Natural killer cell (primary cell): Measurements from ENCODE around the gene CCR2. TPM values are rescaled to one million over a fixed set of nuclear protein-coding genes. Genes with fewer than 3 reads are reported as not detected.
A peak's percentile ranks its signal among the peaks of the same experiment; 100 is the strongest.

ENCODE experiments used
- ATAC-seq, 3 donors: fragments of 150-1000 bp in 2 of 3; fragments of 200-7000 bp in 1 of 3; cut with Tn5 transposase; 1 replicate in 1 of 3; 2 replicates in 2 of 3; pipeline ENCODE4 v1.10.0; 2021; ENCODE audit warnings: mild to moderate bottlenecking in 2 of 3, moderate library complexity in 2 of 3
- DNase-seq, 2 donors: peaks; one replicate each; pipeline versions ENCODE4 v3.0.0 to v3.0.0-alpha.2; 2013 to 2021; ENCODE audit warnings: mixed read lengths in 1 of 2
- H3K27ac ChIP-seq: one replicate; pipeline ENCODE4 v1.5.1; 2013; ENCODE audit warnings: mild to moderate bottlenecking, low read length
- H3K27me3 ChIP-seq: one replicate; pipeline ENCODE4 v1.6.1; 2013; ENCODE audit warnings: low read length; ENCODE audit not compliant: control insufficient read depth, insufficient read depth
- H3K36me3 ChIP-seq: one replicate; pipeline ENCODE4 v1.6.1; 2013; ENCODE audit warnings: low read length; ENCODE audit not compliant: control insufficient read depth, insufficient read depth
- H3K4me1 ChIP-seq: one replicate; pipeline ENCODE4 v1.6.1; 2013; ENCODE audit warnings: low read length; ENCODE audit not compliant: control insufficient read depth, insufficient read depth
- H3K4me3 ChIP-seq: one replicate; pipeline ENCODE4 v1.5.1; 2013; ENCODE audit warnings: low read length
- H3K9me3 ChIP-seq: one replicate; pipeline ENCODE4 v1.6.1; 2013; ENCODE audit warnings: low read length; ENCODE audit not compliant: control insufficient read depth, insufficient read depth
- H3K27ac Mint-ChIP-seq, 2 donors: one replicate each; pipeline ENCODE4 v1.8.0; 2022; ENCODE audit warnings: mild to moderate bottlenecking in 2 of 2, mixed read lengths in 2 of 2, moderate library complexity in 1 of 2
- H3K27me3 Mint-ChIP-seq, 2 donors: one replicate each; pipeline ENCODE4 v1.8.0; 2022; ENCODE audit warnings: low read depth in 2 of 2, mixed read lengths in 2 of 2
- H3K36me3 Mint-ChIP-seq: one replicate; pipeline ENCODE4 v1.8.0; 2022; ENCODE audit warnings: mixed read lengths
- H3K4me1 Mint-ChIP-seq, 2 donors: one replicate each; pipeline ENCODE4 v1.8.0; 2022; ENCODE audit warnings: mixed read lengths in 2 of 2
- H3K4me3 Mint-ChIP-seq: one replicate; pipeline ENCODE4 v1.8.0; 2022; ENCODE audit warnings: mild to moderate bottlenecking, moderate library complexity, mixed read lengths
- H3K9me3 Mint-ChIP-seq, 2 donors: one replicate each; pipeline ENCODE4 v1.8.0; 2022; ENCODE audit warnings: mixed read lengths in 2 of 2
- WGBS: methylation state at CpG from one replicate; pipeline ENCODE4 v1.1.7; 2013; ENCODE audit warnings: missing lambda C conversion rate; ENCODE audit not compliant: insufficient coverage; 5-methylcytosine and 5-hydroxymethylcytosine counted together
- intact Hi-C: fragments of 100-400 bp; cut with micrococcal nuclease; formaldehyde crosslinking; loops from one replicate; pipeline ENCODE4 v1.14.2; 2022
- total RNA-seq, 4 donors: library from RNA; stranded (reverse); fragments of 120-200 nt in 1 of 4; gene quantifications; one replicate each; pipeline versions ENCODE4 v1.2.3 to v1.2.4, GENCODE V29; 2013 to 2022
- TF ChIP-seq, protein P1 (sequence below): fragments of 200-600 bp; IDR thresholded peaks from one replicate; pipeline ENCODE4 v1.8.0; 2022; ENCODE audit warnings: antibody characterized with exemption

CCR2 gene
- total RNA-seq, 3 donors from 2014 or later (not counting 1 experiment from before 2014, with no cell fraction given) = 0.21 to 9.8 (median 1.7) TPM

DNA sequence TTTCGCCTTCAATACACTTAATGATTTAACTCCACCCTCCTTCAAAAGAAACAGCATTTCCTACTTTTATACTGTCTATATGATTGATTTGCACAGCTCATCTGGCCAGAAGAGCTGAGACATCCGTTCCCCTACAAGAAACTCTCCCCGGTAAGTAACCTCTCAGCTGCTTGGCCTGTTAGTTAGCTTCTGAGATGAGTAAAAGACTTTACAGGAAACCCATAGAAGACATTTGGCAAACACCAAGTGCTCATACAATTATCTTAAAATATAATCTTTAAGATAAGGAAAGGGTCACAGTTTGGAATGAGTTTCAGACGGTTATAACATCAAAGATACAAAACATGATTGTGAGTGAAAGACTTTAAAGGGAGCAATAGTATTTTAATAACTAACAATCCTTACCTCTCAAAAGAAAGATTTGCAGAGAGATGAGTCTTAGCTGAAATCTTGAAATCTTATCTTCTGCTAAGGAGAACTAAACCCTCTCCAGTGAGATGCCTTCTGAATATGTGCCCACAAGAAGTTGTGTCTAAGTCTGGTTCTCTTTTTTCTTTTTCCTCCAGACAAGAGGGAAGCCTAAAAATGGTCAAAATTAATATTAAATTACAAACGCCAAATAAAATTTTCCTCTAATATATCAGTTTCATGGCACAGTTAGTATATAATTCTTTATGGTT, 17.1 kb downstream of the CCR2 start, which contains the start of gene CCR5:
Gene CCR5, plus strand, starts transcription at position 108 of the 680 bp plus-strand sequence. CDS start 1,957 bp downstream, outside the sequence.
- intact Hi-C loops = no loop called here
- peak within 1 kb of the TSS; percentile 76 to 82 for H3K27ac Mint-ChIP-seq
- peak; percentile 50 to 66 (median 58) for ATAC-seq
- peak within 1 kb of the TSS; percentile 34 for H3K4me3 ChIP-seq
- peak within 1 kb of the TSS; percentile 63 for H3K4me3 Mint-ChIP-seq
- H3K27me3 ChIP-seq = no peaks in the 10 kb centered on the region
- 0% methylated on average over 1 of the region's 5 CpGs for WGBS
- H3K36me3 ChIP-seq = peaks cover 3% of the 10 kb centered on the region
- peak in 1 of 2 donors; percentile 66 for DNase-seq
- peaks cover 50 to 53% of the 10 kb centered on the region in 2 donors for H3K4me1 Mint-ChIP-seq
- peak within 1 kb of the TSS; percentile 62 for H3K27ac ChIP-seq
- no peaks in the 10 kb centered on the region for H3K9me3 Mint-ChIP-seq
- TF ChIP-seq, protein P1, sequence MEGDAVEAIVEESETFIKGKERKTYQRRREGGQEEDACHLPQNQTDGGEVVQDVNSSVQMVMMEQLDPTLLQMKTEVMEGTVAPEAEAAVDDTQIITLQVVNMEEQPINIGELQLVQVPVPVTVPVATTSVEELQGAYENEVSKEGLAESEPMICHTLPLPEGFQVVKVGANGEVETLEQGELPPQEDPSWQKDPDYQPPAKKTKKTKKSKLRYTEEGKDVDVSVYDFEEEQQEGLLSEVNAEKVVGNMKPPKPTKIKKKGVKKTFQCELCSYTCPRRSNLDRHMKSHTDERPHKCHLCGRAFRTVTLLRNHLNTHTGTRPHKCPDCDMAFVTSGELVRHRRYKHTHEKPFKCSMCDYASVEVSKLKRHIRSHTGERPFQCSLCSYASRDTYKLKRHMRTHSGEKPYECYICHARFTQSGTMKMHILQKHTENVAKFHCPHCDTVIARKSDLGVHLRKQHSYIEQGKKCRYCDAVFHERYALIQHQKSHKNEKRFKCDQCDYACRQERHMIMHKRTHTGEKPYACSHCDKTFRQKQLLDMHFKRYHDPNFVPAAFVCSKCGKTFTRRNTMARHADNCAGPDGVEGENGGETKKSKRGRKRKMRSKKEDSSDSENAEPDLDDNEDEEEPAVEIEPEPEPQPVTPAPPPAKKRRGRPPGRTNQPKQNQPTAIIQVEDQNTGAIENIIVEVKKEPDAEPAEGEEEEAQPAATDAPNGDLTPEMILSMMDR = no peak
- peaks cover 6 to 13% of the 10 kb centered on the region in 2 donors for H3K27me3 Mint-ChIP-seq
- peaks cover 59% of the 10 kb centered on the region for H3K4me1 ChIP-seq
- no peaks in the 10 kb centered on the region for H3K9me3 ChIP-seq
- H3K36me3 Mint-ChIP-seq = no peaks in the 10 kb centered on the region

DNA sequence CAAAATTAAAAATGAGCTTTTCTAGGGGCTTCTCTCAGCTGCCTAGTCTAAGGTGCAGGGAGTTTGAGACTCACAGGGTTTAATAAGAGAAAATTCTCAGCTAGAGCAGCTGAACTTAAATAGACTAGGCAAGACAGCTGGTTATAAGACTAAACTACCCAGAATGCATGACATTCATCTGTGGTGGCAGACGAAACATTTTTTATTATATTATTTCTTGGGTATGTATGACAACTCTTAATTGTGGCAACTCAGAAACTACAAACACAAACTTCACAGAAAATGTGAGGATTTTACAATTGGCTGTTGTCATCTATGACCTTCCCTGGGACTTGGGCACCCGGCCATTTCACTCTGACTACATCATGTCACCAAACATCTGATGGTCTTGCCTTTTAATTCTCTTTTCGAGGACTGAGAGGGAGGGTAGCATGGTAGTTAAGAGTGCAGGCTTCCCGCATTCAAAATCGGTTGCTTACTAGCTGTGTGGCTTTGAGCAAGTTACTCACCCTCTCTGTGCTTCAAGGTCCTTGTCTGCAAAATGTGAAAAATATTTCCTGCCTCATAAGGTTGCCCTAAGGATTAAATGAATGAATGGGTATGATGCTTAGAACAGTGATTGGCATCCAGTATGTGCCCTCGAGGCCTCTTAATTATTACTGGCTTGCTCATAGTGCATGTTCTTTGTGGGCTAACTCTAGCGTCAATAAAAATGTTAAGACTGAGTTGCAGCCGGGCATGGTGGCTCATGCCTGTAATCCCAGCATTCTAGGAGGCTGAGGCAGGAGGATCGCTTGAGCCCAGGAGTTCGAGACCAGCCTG, 17.8 kb downstream of the CCR2 start:
- peaks cover 6 to 13% of the 10 kb centered on the region in 2 donors for H3K27me3 Mint-ChIP-seq
- H3K4me3 ChIP-seq = peak overlapping the region; percentile 34
- 65% methylated on average over 9 of the region's 10 CpGs for WGBS
- intact Hi-C loops = loop anchor here (1.0 kb wide), 1 partner anchor 95 kb away; no protein-coding TSS in a partner anchor
- no peak for DNase-seq
- peaks cover 3% of the 10 kb centered on the region for H3K36me3 ChIP-seq
- H3K4me1 ChIP-seq = peaks cover 59% of the 10 kb centered on the region
- H3K27ac ChIP-seq = peak overlapping the region; percentile 44
- H3K27me3 ChIP-seq = no peaks in the 10 kb centered on the region
- H3K9me3 ChIP-seq = no peaks in the 10 kb centered on the region
- no peak overlapping the region for H3K4me3 Mint-ChIP-seq
- H3K4me1 Mint-ChIP-seq = peaks cover 44 to 46% of the 10 kb centered on the region in 2 donors
- ATAC-seq = no peak
- no peaks in the 10 kb centered on the region for H3K36me3 Mint-ChIP-seq
- TF ChIP-seq, protein P1 = no peak
- peak overlapping the region in 1 of 2 donors; percentile 76 for H3K27ac Mint-ChIP-seq
- H3K9me3 Mint-ChIP-seq = no peaks in the 10 kb centered on the region

DNA sequence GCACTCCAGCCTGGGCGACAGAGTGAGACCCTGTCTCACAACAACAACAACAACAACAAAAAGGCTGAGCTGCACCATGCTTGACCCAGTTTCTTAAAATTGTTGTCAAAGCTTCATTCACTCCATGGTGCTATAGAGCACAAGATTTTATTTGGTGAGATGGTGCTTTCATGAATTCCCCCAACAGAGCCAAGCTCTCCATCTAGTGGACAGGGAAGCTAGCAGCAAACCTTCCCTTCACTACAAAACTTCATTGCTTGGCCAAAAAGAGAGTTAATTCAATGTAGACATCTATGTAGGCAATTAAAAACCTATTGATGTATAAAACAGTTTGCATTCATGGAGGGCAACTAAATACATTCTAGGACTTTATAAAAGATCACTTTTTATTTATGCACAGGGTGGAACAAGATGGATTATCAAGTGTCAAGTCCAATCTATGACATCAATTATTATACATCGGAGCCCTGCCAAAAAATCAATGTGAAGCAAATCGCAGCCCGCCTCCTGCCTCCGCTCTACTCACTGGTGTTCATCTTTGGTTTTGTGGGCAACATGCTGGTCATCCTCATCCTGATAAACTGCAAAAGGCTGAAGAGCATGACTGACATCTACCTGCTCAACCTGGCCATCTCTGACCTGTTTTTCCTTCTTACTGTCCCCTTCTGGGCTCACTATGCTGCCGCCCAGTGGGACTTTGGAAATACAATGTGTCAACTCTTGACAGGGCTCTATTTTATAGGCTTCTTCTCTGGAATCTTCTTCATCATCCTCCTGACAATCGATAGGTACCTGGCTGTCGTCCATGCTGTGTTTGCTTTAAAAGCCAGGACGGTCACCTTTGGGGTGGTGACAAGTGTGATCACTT, 18.8 kb downstream of the CCR2 start:
- no peaks in the 10 kb centered on the region for H3K36me3 Mint-ChIP-seq
- H3K4me3 Mint-ChIP-seq = no peak overlapping the region
- peaks cover 6 to 13% of the 10 kb centered on the region in 2 donors for H3K27me3 Mint-ChIP-seq
- WGBS = 82% methylated on average over 9 of the region's 9 CpGs
- no peaks in the 10 kb centered on the region for H3K9me3 ChIP-seq
- peaks cover 3% of the 10 kb centered on the region for H3K36me3 ChIP-seq
- intact Hi-C loops = loop anchor here (1.0 kb wide), 1 partner anchor 96 kb away; no protein-coding TSS in a partner anchor
- no peak overlapping the region for H3K27ac ChIP-seq
- H3K27ac Mint-ChIP-seq = no peak overlapping the region
- H3K9me3 Mint-ChIP-seq = no peaks in the 10 kb centered on the region
- DNase-seq (peak in 1 of 2 donors; percentile 69), ATAC-seq (peak in 1 of 3 donors; percentile 33)
- TF ChIP-seq, protein P1 = peak; percentile 32
- H3K4me3 ChIP-seq = peak overlapping the region; percentile 34
- H3K27me3 ChIP-seq = no peaks in the 10 kb centered on the region
- peaks cover 44 to 45% of the 10 kb centered on the region in 2 donors for H3K4me1 Mint-ChIP-seq
- peaks cover 59% of the 10 kb centered on the region for H3K4me1 ChIP-seq
